Neuronal stem cell (in vitro differentiated cells): Measurements from ENCODE around the gene TFEB.

Experiments
- DNase-seq: peaks from one replicate; pipeline ENCODE4 v3.0.0-alpha.2; 2013; ENCODE audit warnings: low spot score
- H2AFZ ChIP-seq: one replicate; pipeline ENCODE4 v1.6.1; 2013; ENCODE audit warnings: mild to moderate bottlenecking, low read length, inconsistent platforms
- H2AK5ac ChIP-seq: 2 replicates; pipeline ENCODE4 v1.6.1; 2013; ENCODE audit warnings: low read depth, mild to moderate bottlenecking, inconsistent platforms, low read length, moderate library complexity, mixed read lengths
- H2BK120ac ChIP-seq: 2 replicates; pipeline ENCODE4 v1.6.1; 2013; ENCODE audit warnings: low read depth, mild to moderate bottlenecking, inconsistent platforms, low read length, moderate library complexity, mixed read lengths
- H2BK12ac ChIP-seq: one replicate; pipeline ENCODE4 v1.6.1; 2013; ENCODE audit warnings: low read length, inconsistent platforms
- H2BK15ac ChIP-seq: 2 replicates; pipeline ENCODE4 v1.6.1; 2013; ENCODE audit warnings: mild to moderate bottlenecking, low read length, inconsistent platforms, mixed read lengths
- H2BK5ac ChIP-seq: one replicate; pipeline ENCODE4 v1.6.1; 2013; ENCODE audit warnings: inconsistent platforms, mild to moderate bottlenecking, low read length, moderate library complexity
- H3K14ac ChIP-seq: one replicate; pipeline ENCODE4 v1.6.1; 2013; ENCODE audit warnings: low read length, inconsistent platforms
- H3K18ac ChIP-seq: 2 replicates; pipeline ENCODE4 v1.6.1; 2013; ENCODE audit warnings: low read length, inconsistent platforms
- H3K23ac ChIP-seq: 2 replicates; pipeline ENCODE4 v1.6.1; 2013; ENCODE audit warnings: low read depth, mild to moderate bottlenecking, mixed read lengths, low read length, inconsistent platforms; ENCODE audit not compliant: poor library complexity
- H3K27ac ChIP-seq: replicated peaks from 3 replicates; pipeline ENCODE4 v1.5.1; 2013; ENCODE audit warnings: low read length, inconsistent platforms
- H3K27me3 ChIP-seq, 3 experiments: 2 replicates each; pipeline ENCODE4 v1.6.1; 2013; ENCODE audit warnings: low read length in 3 of 3, mild to moderate bottlenecking in 2 of 3, inconsistent platforms in 1 of 3, low read depth in 1 of 3, mixed read lengths in 1 of 3, moderate library complexity in 1 of 3; ENCODE audit not compliant: control insufficient read depth in 3 of 3, insufficient read depth in 3 of 3
- H3K36me3 ChIP-seq, 2 donors: replicated peaks in 1 of 2; 2 replicates each; pipeline ENCODE4 v1.6.1; 2013; ENCODE audit warnings: low read length in 2 of 2; ENCODE audit not compliant: control insufficient read depth in 2 of 2, insufficient read depth in 2 of 2
- H3K4ac ChIP-seq: 2 replicates; pipeline ENCODE4 v1.6.1; 2013; ENCODE audit warnings: inconsistent platforms, mild to moderate bottlenecking, low read length, moderate library complexity
- H3K4me1 ChIP-seq, 2 donors: 1 replicate in 1 of 2; 2 replicates in 1 of 2; pipeline ENCODE4 v1.6.1; 2013; ENCODE audit warnings: low read length in 2 of 2, low read depth in 1 of 2; ENCODE audit not compliant: control insufficient read depth in 2 of 2, insufficient read depth in 1 of 2
- H3K4me2 ChIP-seq: one replicate; pipeline ENCODE4 v1.6.1; 2013; ENCODE audit warnings: mild to moderate bottlenecking, low read length, inconsistent platforms; ENCODE audit not compliant: insufficient read depth, poor library complexity, severe bottlenecking
- H3K4me3 ChIP-seq, 2 donors: 2 replicates each; pipeline ENCODE4 v1.5.1; 2013; ENCODE audit warnings: low read length in 2 of 2, mild to moderate bottlenecking in 2 of 2, inconsistent platforms in 1 of 2, moderate library complexity in 1 of 2
- H3K79me1 ChIP-seq: one replicate; pipeline ENCODE4 v1.6.1; 2013; ENCODE audit warnings: low read depth, mild to moderate bottlenecking, inconsistent platforms, low read length, moderate library complexity
- H3K9ac ChIP-seq: one replicate; pipeline ENCODE4 v1.6.1; 2013; ENCODE audit warnings: mild to moderate bottlenecking, low read depth, low read length, inconsistent platforms; ENCODE audit not compliant: poor library complexity
- H3K9me3 ChIP-seq, 2 donors: replicated peaks in 1 of 2; 2 replicates each; pipeline versions ENCODE3 to v1.6.1; 2013; ENCODE audit warnings: low read length in 2 of 2, mild to moderate bottlenecking in 2 of 2, inconsistent platforms in 1 of 2, low read depth in 1 of 2, mixed read lengths in 1 of 2, moderate library complexity in 1 of 2; ENCODE audit not compliant: control insufficient read depth in 2 of 2, insufficient read depth in 1 of 2
- H4K8ac ChIP-seq: one replicate; pipeline ENCODE4 v1.6.1; 2013; ENCODE audit warnings: low read depth, mild to moderate bottlenecking, inconsistent platforms, low read length, moderate library complexity
- H4K91ac ChIP-seq: one replicate; pipeline ENCODE4 v1.6.1; 2013; ENCODE audit warnings: low read length, low read depth, mild to moderate bottlenecking, inconsistent platforms; ENCODE audit not compliant: poor library complexity
- WGBS, 2 donors: extraction: QIAGEN DNeasy Blood & Tissue Kit; methylation state at CpG; one replicate each; pipeline ENCODE4 v1.1.7; 2013; ENCODE audit warnings: missing lambda C conversion rate in 2 of 2, mixed read lengths in 1 of 2; ENCODE audit not compliant: insufficient read length in 2 of 2, insufficient replicate concordance in 1 of 2; ENCODE audit errors: extremely low coverage in 2 of 2; 5-methylcytosine and 5-hydroxymethylcytosine counted together

TFEB gene

DNA sequence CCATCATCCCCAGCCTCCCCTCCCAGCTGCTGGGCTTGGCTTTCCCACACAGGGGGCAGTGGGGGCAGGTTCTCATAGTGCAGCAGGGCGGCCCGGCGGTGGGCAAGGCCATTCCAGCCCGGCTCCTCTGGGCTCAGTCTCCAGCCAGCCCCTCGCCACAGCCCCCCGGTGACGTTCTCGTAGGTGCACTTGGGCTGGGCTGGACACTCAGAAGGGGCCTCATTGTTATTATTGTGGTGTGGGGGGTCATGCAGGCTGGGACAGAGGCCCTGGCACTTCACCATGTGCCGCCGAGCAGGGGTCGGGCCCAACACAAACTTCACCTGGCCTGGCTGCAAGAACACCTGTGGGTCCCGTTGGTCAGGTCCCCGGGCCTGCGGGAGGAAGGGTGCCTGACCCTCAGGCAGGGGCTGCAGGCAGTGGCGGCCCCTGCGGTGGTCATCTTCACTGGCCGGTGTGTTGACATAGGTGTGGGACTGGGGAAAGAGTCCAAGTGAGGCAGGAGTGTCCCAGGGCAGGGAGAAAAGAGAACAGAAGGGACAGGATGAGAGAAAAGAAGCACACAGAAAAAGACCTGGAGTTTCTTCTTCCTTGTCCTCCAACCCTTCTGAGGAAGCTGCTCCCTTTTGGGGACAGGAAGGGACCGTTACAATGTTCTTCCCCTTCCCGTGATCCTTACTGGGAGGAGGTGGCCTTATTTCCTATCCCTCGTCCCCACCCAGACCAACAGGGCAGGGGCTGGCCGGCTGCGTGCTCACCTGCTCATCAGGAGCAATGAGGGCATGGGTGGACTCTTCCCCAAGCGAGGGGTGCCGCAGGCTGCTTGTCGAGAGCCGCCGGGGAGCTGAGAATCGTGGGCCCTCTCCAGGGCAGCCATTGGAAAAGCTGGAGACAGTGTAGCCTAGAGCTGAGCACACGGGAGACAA is 35.9 kb upstream of the TFEB start:
- Histone ChIP-seq H4K8ac (no peak overlapping the region), H3K18ac (no peak overlapping the region)
- no CpG with 5 or more reads among the region's 29 CpGs for WGBS, 2 donors

DNA sequence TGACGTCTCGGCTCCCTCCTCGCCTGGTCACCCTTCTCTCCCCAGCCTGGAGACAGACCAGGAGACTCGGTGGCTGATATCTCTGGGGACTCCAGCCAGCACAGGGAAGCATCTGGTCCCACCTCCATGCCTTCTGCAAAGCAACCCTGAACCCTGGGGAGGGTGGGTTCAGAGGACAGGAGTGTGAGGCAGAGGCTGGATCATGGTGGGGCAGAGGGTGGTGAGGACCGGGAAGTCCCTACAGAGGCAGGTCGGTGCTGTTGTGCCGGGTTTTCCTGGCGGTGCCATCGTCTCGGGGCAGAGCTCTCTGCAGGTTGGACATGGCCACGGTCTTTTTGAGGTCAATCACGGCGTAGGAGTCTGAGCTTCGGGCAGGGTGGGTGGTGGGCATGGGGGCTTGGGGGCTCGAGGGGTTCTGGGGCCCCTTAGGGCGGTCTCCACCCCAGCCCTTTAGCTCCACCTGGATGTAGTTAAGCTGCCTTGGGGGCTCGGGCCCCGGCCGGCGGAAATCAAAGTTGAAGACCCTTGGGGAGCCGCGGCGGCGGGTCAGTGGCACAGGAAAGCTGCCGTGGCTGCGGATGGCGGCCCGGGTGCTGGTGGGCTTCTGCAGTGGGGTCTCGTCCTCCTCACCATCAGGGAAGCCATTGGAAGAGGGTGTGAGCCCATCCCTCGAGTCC is 35.1 kb upstream of the TFEB start:
- Histone ChIP-seq H2AFZ (no peak overlapping the region), H2BK5ac (no peak overlapping the region), H3K9me3 (no peaks in the 10 kb centered on the region), H4K91ac (no peak overlapping the region), H3K79me1 (no peaks in the 10 kb centered on the region), H3K4me3 (no peak overlapping the region), H3K4me2 (no peak overlapping the region), H3K36me3 (peaks cover 23 to 40% of the 10 kb centered on the region in 2 donors), H2AK5ac (no peak overlapping the region), H3K23ac (peak overlapping the region; percentile 53), H3K4ac (no peak overlapping the region), H3K4me1 (peaks cover 9 to 11% of the 10 kb centered on the region in 2 donors), H3K27me3 (no peaks in the 10 kb centered on the region), H2BK120ac (no peak overlapping the region), H4K8ac (no peak overlapping the region), H2BK15ac (no peak overlapping the region), H3K9ac (no peak overlapping the region), H3K27ac (no peak overlapping the region), H2BK12ac (no peak overlapping the region), H3K14ac (no peak overlapping the region), H3K18ac (no peak overlapping the region)
- no CpG with 5 or more reads among the region's 30 CpGs for WGBS, 2 donors
- no peak for DNase-seq

More for the DNA sequence above, 35.9 kb upstream of the TFEB start:
- Histone ChIP-seq H2AK5ac (no peak overlapping the region), H3K9ac (no peak overlapping the region), H3K14ac (no peak overlapping the region), H2AFZ (no peak overlapping the region), H2BK5ac (no peak overlapping the region), H3K36me3 (peaks cover 27 to 45% of the 10 kb centered on the region in 2 donors), H3K79me1 (no peaks in the 10 kb centered on the region), H3K27ac (no peak overlapping the region), H2BK12ac (no peak overlapping the region), H2BK120ac (no peak overlapping the region), H3K23ac (no peak overlapping the region), H3K4me2 (no peak overlapping the region), H2BK15ac (no peak overlapping the region), H3K4me1 (peaks cover 9 to 11% of the 10 kb centered on the region in 2 donors), H3K4ac (no peak overlapping the region), H3K4me3 (no peak overlapping the region), H4K91ac (no peak overlapping the region), H3K27me3 (no peaks in the 10 kb centered on the region), H3K9me3 (no peaks in the 10 kb centered on the region)
- no peak for DNase-seq

DNA sequence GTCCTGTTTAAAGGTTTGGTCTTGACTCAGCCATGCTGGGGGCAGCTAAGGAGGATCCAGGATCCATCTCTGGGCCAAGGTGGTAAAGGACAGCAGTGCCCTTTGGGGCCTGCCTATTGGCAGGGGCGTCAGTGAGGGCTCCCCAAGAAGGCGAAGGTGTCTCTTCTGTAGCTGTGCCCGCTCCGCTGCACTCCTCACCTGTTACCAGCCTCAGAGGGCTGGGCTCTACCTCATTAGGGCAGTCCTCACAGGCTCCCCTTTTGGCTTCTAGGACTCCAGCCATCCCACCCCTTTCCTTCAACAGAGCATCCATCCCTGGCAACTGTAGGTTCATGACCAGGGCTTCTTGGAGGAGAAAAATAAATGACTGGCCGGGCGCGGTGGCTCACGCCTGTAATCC is 34.0 kb upstream of the TFEB start:
- Histone ChIP-seq H3K79me1 (no peaks in the 10 kb centered on the region), H3K4me3 (no peak overlapping the region), H3K27me3 (no peaks in the 10 kb centered on the region), H3K27ac (no peak overlapping the region), H2BK120ac (no peak overlapping the region), H3K36me3 (peaks cover 14 to 28% of the 10 kb centered on the region in 2 donors), H2AK5ac (no peak overlapping the region), H2BK5ac (peak overlapping the region; percentile 54), H2BK15ac (no peak overlapping the region), H3K18ac (no peak overlapping the region), H4K8ac (no peak overlapping the region), H3K4me1 (peaks cover 9 to 11% of the 10 kb centered on the region in 2 donors), H2AFZ (no peak overlapping the region), H3K14ac (no peak overlapping the region), H3K23ac (no peak overlapping the region), H3K9ac (no peak overlapping the region), H3K9me3 (no peaks in the 10 kb centered on the region), H3K4me2 (no peak overlapping the region), H3K4ac (no peak overlapping the region), H4K91ac (no peak overlapping the region), H2BK12ac (no peak overlapping the region)
- no peak for DNase-seq
- WGBS, 2 donors, result no CpG with 5 or more reads among the region's 8 CpGs
